Endothelial cell of umbilical vein (primary cell): ENCODE data around the gene PIGA. TPM values are rescaled to one million over a fixed set of nuclear protein-coding genes. Genes with fewer than 3 reads are reported as not detected.

ENCODE experiments used
- BruUV-seq: library from RNA; stranded (reverse); fragments of 400-500 nt; replicated peaks from 2 replicates; lab custom pipeline; 2021; lab: Mats Ljungman, UMichigan
- CTCF ChIA-PET: fragments of 300-600, 350-600 bp; sonication (Branson Sonifier 250); formaldehyde crosslinking; loops from one replicate; lab custom pipeline; 2021; ENCODE audit warnings: antibody characterized with exemption, inconsistent platforms; lab: Charles Lee
- POLR2A ChIA-PET: fragments of 300-600, 350-600 bp; sonication (Branson Sonifier 250); formaldehyde crosslinking; loops from one replicate; lab custom pipeline; 2021; ENCODE audit warnings: antibody characterized with exemption, inconsistent platforms; lab: Charles Lee
- DNase-seq: peaks from one replicate; pipeline ENCODE4 v3.0.0-alpha.2; 2011; ENCODE audit warnings: low read depth, low spot score
- FAIRE-seq: peaks from 2 replicates; lab custom pipeline; 2011; peaks lifted over from hg19 to GRCh38; lab: Jason Lieb, UNC
- H2AFZ ChIP-seq: 2 replicates; pipeline ENCODE4 v1.6.0; 2012; ENCODE audit warnings: low read depth, low read length, control low read depth, inconsistent platforms
- H3K27ac ChIP-seq: 2 replicates; pipeline ENCODE4 v1.5.1; 2011; ENCODE audit warnings: low read depth, mild to moderate bottlenecking, control low read depth, low read length, moderate library complexity; ENCODE audit not compliant: insufficient read depth
- H3K27me3 ChIP-seq, 2 experiments: 2 replicates each; pipeline versions ENCODE4 v1.6.0 to v1.6.1; 2011; ENCODE audit warnings: low read length in 2 of 2, mixed read lengths in 1 of 2; ENCODE audit not compliant: control insufficient read depth in 2 of 2, insufficient read depth in 2 of 2
- H3K36me3 ChIP-seq, 2 experiments: 2 replicates in 1 of 2; 3 replicates in 1 of 2; pipeline ENCODE4 v1.5.1; 2011; ENCODE audit warnings: low read length in 2 of 2, mild to moderate bottlenecking in 1 of 2, moderate library complexity in 1 of 2; ENCODE audit not compliant: control insufficient read depth in 2 of 2, insufficient read depth in 2 of 2; ENCODE audit errors: extremely low read depth in 1 of 2
- H3K4me1 ChIP-seq: 3 replicates; pipeline ENCODE4 v1.5.1; 2011; ENCODE audit warnings: mild to moderate bottlenecking, low read length; ENCODE audit not compliant: control insufficient read depth, insufficient read depth; ENCODE audit errors: extremely low read depth
- H3K4me2 ChIP-seq: 2 replicates; pipeline ENCODE4 v1.6.1; 2011; ENCODE audit warnings: low read length, control low read depth, mixed read lengths; ENCODE audit not compliant: insufficient read depth
- H3K4me3 ChIP-seq, 3 experiments: fragments of 200-600 bp in 1 of 3; sonication (generic), shearing (Covaris generic) in 1 of 3; replicated peaks in 1 of 3; 2 replicates each; pipeline ENCODE4 v1.5.1; 2011 to 2016; ENCODE audit warnings: control low read depth in 3 of 3, low read length in 3 of 3, mild to moderate bottlenecking in 2 of 3, inconsistent platforms in 1 of 3, low read depth in 1 of 3, moderate library complexity in 1 of 3; ENCODE audit not compliant: insufficient read depth in 1 of 3
- H3K79me2 ChIP-seq: 2 replicates; pipeline ENCODE4 v1.6.0; 2012; ENCODE audit warnings: low read length, inconsistent platforms; ENCODE audit not compliant: control insufficient read depth, insufficient read depth
- H3K9ac ChIP-seq: replicated peaks from 2 replicates; pipeline ENCODE3; 2011; ENCODE audit warnings: low read length, control low read depth; ENCODE audit not compliant: insufficient read depth; ENCODE audit errors: extremely low read depth
- H3K9me1 ChIP-seq: replicated peaks from 3 replicates; pipeline ENCODE4 v1.6.0; 2011; ENCODE audit warnings: mild to moderate bottlenecking, low read length; ENCODE audit not compliant: control insufficient read depth, insufficient read depth; ENCODE audit errors: extremely low read depth
- H3K9me3 ChIP-seq: replicated peaks from 2 replicates; pipeline ENCODE4 v1.5.1; 2012; ENCODE audit warnings: low read length, inconsistent platforms; ENCODE audit not compliant: control insufficient read depth, insufficient read depth
- H4K20me1 ChIP-seq: replicated peaks from 2 replicates; pipeline ENCODE3; 2011; ENCODE audit warnings: mild to moderate bottlenecking, low read length; ENCODE audit not compliant: control insufficient read depth, insufficient read depth; ENCODE audit errors: extremely low read depth
- EZH2 ChIP-seq: IDR thresholded peaks from 2 replicates; pipeline ENCODE4 v1.6.1; 2012; ENCODE audit warnings: borderline replicate concordance, low read depth, mild to moderate bottlenecking, moderate library complexity, low read length, inconsistent platforms; ENCODE audit not compliant: severe bottlenecking
- FOS ChIP-seq: IDR thresholded peaks from 2 replicates; pipeline ENCODE4 v1.6.1; 2011; ENCODE audit warnings: mild to moderate bottlenecking, low read length, moderate library complexity, borderline replicate concordance; ENCODE audit not compliant: insufficient read depth
- GATA2 ChIP-seq: IDR thresholded peaks from 2 replicates; pipeline ENCODE4 v1.7.0; 2011; ENCODE audit warnings: low read depth, mild to moderate bottlenecking, moderate library complexity, mixed read lengths, low read length; ENCODE audit not compliant: insufficient read length, insufficient read depth
- JUN ChIP-seq: IDR thresholded peaks from 2 replicates; pipeline ENCODE4 v1.6.1; 2011; ENCODE audit warnings: borderline replicate concordance, low read depth; ENCODE audit not compliant: insufficient read length, insufficient read depth
- MYC ChIP-seq: IDR thresholded peaks from one replicate; pipeline ENCODE4 v1.6.1; 2011; ENCODE audit warnings: mild to moderate bottlenecking, low read depth, low read length
- POLR2A ChIP-seq: IDR thresholded peaks from 2 replicates; pipeline ENCODE4 v1.6.1; 2012; ENCODE audit warnings: low read depth, mild to moderate bottlenecking, control low read depth, low read length
- POLR2AphosphoS5 ChIP-seq: IDR thresholded peaks from 2 replicates; pipeline ENCODE4 v1.6.1; 2012; ENCODE audit warnings: low read depth, mild to moderate bottlenecking, control low read depth, low read length, moderate library complexity; ENCODE audit not compliant: insufficient read depth
- dilution Hi-C: fragments of 300-500 bp; cut with MboI; formaldehyde crosslinking; loops from one replicate; pipeline ENCODE4 v1.15.0; 2019; ENCODE audit warnings: low sequenced_read_pairs; ENCODE audit not compliant: extremely low pct_ligation_motif_present
- intact Hi-C: fragments of 100-400 bp; cut with micrococcal nuclease; formaldehyde crosslinking; loops from one replicate; pipeline ENCODE4 v1.10.0; 2022
- polyA plus RNA-seq, 4 experiments: library from polyadenylated mRNA; depleted of rRNA in 3 of 4; stranded (reverse) in 3 of 4; unstranded in 1 of 4; fragments of >200 nt; gene quantifications; 2 replicates each; pipeline versions ENCODE4 v1.2.1 to v1.2.3, GENCODE V29; 2011 to 2012; ENCODE audit warnings: missing spikeins in 1 of 4
- total RNA-seq: library from RNA; stranded (reverse); gene quantifications from 2 replicates; pipeline ENCODE4 v1.2.3, GENCODE V29; 2021
- TF ChIP-seq, protein P1 (sequence below), 2 donors: IDR thresholded peaks; 1 replicate in 1 of 2; 2 replicates in 1 of 2; pipeline ENCODE4 v1.5.1; 2011; ENCODE audit warnings: low read length in 2 of 2, mild to moderate bottlenecking in 2 of 2, moderate library complexity in 2 of 2, control low read depth in 1 of 2, inconsistent platforms in 1 of 2, low read depth in 1 of 2; ENCODE audit not compliant: insufficient read depth in 1 of 2; ENCODE audit errors: extremely low read depth in 1 of 2
- TF ChIP-seq, protein P2 (sequence below): IDR thresholded peaks from 2 replicates; pipeline ENCODE4 v1.6.1; 2011; ENCODE audit not compliant: insufficient read depth, insufficient read length

Gene PIGA
- total and polyA plus RNA-seq, 2 donors (not counting 3 experiments of a cell fraction or from before 2014, with no cell fraction given): 4.0 to 12.1 TPM

DNA sequence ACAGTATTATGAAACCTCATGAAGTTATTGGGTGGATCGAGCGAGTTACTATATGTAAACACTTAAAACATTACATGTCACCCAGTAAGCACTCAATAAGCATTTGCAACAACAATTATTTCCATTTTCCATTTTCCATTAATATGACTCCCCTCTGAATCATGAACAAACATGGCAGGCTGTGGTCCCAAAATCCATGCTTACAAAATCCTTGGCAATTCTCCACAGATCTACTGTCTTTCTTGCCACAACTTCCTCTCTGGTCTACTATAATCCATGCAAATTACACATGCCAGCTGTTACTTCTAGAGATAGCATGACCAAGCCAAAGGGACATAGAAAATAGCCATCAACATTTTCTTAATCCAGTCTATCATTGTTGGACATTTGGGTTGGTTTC is 41.9 kb downstream of the PIGA start:
- Histone ChIP-seq H3K4me1 (peaks cover 9% of the 10 kb centered on the region), H3K4me3 (no peak overlapping the region), H3K4me2 (no peak overlapping the region), H3K9ac (no peak overlapping the region), H2AFZ (no peak overlapping the region), H3K9me1 (no peaks in the 10 kb centered on the region), H3K36me3 (no peaks in the 10 kb centered on the region), H3K79me2 (no peaks in the 10 kb centered on the region), H4K20me1 (no peaks in the 10 kb centered on the region), H3K27me3 (no peaks in the 10 kb centered on the region), H3K27ac (no peak overlapping the region), H3K9me3 (no peaks in the 10 kb centered on the region)
- BruUV-seq: no TSS peak
- dilution Hi-C loops (no loop called here), intact Hi-C loops (no loop called here)
- TF ChIP-seq, protein P1, sequence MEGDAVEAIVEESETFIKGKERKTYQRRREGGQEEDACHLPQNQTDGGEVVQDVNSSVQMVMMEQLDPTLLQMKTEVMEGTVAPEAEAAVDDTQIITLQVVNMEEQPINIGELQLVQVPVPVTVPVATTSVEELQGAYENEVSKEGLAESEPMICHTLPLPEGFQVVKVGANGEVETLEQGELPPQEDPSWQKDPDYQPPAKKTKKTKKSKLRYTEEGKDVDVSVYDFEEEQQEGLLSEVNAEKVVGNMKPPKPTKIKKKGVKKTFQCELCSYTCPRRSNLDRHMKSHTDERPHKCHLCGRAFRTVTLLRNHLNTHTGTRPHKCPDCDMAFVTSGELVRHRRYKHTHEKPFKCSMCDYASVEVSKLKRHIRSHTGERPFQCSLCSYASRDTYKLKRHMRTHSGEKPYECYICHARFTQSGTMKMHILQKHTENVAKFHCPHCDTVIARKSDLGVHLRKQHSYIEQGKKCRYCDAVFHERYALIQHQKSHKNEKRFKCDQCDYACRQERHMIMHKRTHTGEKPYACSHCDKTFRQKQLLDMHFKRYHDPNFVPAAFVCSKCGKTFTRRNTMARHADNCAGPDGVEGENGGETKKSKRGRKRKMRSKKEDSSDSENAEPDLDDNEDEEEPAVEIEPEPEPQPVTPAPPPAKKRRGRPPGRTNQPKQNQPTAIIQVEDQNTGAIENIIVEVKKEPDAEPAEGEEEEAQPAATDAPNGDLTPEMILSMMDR (IDR thresholded peaks at IDR 0.05; ENCODE audit: extremely low read depth in 1 of 2, insufficient read depth in 1 of 2, low read depth in 1 of 2, low read length in 2 of 2): no peak
- TF ChIP-seq POLR2AphosphoS5 (no peak), POLR2A (no peak), GATA2 (no peak), FOS (no peak), MYC (no peak), JUN (no peak), EZH2 (no peak)
- TF ChIP-seq, protein P2, sequence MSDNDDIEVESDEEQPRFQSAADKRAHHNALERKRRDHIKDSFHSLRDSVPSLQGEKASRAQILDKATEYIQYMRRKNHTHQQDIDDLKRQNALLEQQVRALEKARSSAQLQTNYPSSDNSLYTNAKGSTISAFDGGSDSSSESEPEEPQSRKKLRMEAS: no peak
- ChIA-PET POLR2A (no interaction called here), CTCF (no interaction called here)
- FAIRE-seq (no peak), DNase-seq (no peak)
